Measurements from ENCODE around the gene CEP152.

DNA sequence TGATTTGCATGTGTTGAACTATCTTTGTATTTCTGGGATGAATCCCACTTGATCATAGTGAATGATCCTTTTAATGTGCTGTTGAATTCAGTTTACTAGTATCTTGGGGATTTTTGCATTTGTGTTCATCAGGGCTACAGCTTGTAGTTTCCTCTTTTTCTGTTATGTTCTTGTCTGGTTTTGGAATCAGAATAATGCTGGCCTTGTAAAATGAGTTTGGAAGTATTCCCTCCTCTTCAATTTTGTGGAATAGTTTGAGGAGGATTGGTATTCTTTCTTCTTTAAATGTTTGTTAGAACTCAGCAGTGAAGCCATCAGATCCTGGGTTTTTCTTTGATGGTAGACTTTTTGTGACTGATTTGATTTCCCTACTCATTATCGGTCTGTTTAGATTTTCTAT lies 102.2 kb downstream of the CEP152 start:
- TF ChIP-seq CREB1 (IDR thresholded peaks at IDR 0.05) (no peak), CREB1 (CRISPR knock-in tag; IDR thresholded peaks at IDR 0.05) (no peak), TAF1 (IDR thresholded peaks at IDR 0.05; ENCODE audit: control insufficient read depth, extremely low read depth, insufficient read depth, low read length, severe bottlenecking) (no peak), RAD21 (CRISPR knock-in tag; conservative IDR thresholded peaks at IDR 0.05 in 1 of 2, IDR thresholded peaks at IDR 0.05 in 1 of 2) (no peak), SPI1 (IDR thresholded peaks at IDR 0.05; ENCODE audit: borderline replicate concordance, low read depth, low read length) (no peak), SREBF2 (CRISPR knock-in tag; IDR thresholded peaks at IDR 0.05) (no peak), CREM (IDR thresholded peaks at IDR 0.05; ENCODE audit: low read depth) (no peak), ZKSCAN8 (CRISPR knock-in tag; IDR thresholded peaks at IDR 0.05) (no peak), PHF21A (IDR thresholded peaks at IDR 0.05; ENCODE audit: borderline replicate concordance, low read depth) (no peak), EZH2 (IDR thresholded peaks at IDR 0.05; ENCODE audit: borderline replicate concordance, low read depth, low read length) (no peak), FOS (IDR thresholded peaks at IDR 0.05; ENCODE audit: extremely low read depth, insufficient read length) (no peak)
- TF ChIP-seq, protein P1, sequence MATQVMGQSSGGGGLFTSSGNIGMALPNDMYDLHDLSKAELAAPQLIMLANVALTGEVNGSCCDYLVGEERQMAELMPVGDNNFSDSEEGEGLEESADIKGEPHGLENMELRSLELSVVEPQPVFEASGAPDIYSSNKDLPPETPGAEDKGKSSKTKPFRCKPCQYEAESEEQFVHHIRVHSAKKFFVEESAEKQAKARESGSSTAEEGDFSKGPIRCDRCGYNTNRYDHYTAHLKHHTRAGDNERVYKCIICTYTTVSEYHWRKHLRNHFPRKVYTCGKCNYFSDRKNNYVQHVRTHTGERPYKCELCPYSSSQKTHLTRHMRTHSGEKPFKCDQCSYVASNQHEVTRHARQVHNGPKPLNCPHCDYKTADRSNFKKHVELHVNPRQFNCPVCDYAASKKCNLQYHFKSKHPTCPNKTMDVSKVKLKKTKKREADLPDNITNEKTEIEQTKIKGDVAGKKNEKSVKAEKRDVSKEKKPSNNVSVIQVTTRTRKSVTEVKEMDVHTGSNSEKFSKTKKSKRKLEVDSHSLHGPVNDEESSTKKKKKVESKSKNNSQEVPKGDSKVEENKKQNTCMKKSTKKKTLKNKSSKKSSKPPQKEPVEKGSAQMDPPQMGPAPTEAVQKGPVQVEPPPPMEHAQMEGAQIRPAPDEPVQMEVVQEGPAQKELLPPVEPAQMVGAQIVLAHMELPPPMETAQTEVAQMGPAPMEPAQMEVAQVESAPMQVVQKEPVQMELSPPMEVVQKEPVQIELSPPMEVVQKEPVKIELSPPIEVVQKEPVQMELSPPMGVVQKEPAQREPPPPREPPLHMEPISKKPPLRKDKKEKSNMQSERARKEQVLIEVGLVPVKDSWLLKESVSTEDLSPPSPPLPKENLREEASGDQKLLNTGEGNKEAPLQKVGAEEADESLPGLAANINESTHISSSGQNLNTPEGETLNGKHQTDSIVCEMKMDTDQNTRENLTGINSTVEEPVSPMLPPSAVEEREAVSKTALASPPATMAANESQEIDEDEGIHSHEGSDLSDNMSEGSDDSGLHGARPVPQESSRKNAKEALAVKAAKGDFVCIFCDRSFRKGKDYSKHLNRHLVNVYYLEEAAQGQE (IDR thresholded peaks at IDR 0.05; ENCODE audit: borderline replicate concordance): no peak
- TF ChIP-seq, protein P1 (CRISPR knock-in tag; IDR thresholded peaks at IDR 0.05; ENCODE audit: low read depth): no peak
- TF ChIP-seq, protein P2, sequence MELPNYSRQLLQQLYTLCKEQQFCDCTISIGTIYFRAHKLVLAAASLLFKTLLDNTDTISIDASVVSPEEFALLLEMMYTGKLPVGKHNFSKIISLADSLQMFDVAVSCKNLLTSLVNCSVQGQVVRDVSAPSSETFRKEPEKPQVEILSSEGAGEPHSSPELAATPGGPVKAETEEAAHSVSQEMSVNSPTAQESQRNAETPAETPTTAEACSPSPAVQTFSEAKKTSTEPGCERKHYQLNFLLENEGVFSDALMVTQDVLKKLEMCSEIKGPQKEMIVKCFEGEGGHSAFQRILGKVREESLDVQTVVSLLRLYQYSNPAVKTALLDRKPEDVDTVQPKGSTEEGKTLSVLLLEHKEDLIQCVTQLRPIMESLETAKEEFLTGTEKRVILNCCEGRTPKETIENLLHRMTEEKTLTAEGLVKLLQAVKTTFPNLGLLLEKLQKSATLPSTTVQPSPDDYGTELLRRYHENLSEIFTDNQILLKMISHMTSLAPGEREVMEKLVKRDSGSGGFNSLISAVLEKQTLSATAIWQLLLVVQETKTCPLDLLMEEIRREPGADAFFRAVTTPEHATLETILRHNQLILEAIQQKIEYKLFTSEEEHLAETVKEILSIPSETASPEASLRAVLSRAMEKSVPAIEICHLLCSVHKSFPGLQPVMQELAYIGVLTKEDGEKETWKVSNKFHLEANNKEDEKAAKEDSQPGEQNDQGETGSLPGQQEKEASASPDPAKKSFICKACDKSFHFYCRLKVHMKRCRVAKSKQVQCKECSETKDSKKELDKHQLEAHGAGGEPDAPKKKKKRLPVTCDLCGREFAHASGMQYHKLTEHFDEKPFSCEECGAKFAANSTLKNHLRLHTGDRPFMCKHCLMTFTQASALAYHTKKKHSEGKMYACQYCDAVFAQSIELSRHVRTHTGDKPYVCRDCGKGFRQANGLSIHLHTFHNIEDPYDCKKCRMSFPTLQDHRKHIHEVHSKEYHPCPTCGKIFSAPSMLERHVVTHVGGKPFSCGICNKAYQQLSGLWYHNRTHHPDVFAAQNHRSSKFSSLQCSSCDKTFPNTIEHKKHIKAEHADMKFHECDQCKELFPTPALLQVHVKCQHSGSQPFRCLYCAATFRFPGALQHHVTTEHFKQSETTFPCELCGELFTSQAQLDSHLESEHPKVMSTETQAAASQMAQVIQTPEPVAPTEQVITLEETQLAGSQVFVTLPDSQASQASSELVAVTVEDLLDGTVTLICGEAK (IDR thresholded peaks at IDR 0.05): no peak
- TF ChIP-seq, protein P2 (CRISPR knock-in tag; IDR thresholded peaks at IDR 0.05): no peak
